H1 (cell line): ENCODE measurements around the gene SDHAF4. TPM values are rescaled to one million over a fixed set of nuclear protein-coding genes. Genes with fewer than 3 reads are reported as not detected.

Experiments
- CTCF ChIA-PET: fragments of 300-600 bp; sonication (Branson Sonifier 250); formaldehyde crosslinking; loops from one replicate; lab custom pipeline; 2021; ENCODE audit not compliant: partially characterized antibody; lab: Charles Lee
- POLR2A ChIA-PET: fragments of 300-600 bp; sonication (Branson Sonifier 250); formaldehyde crosslinking; loops from one replicate; lab custom pipeline; 2021; ENCODE audit warnings: inconsistent platforms; ENCODE audit not compliant: partially characterized antibody; lab: Charles Lee
- DNase-seq, 2 experiments: peaks; one replicate each; pipeline versions ENCODE4 v3.0.0 to v3.0.0-alpha.2; 2010 to 2022; ENCODE audit warnings: low spot score in 2 of 2, low read depth in 1 of 2, mixed read lengths in 1 of 2
- FAIRE-seq: peaks from 2 replicates; lab custom pipeline; 2011; peaks lifted over from hg19 to GRCh38; lab: Jason Lieb, UNC
- H2AFZ ChIP-seq: 2 replicates; pipeline ENCODE4 v1.8.1; 2012; ENCODE audit warnings: low read length, inconsistent platforms
- H2AK5ac ChIP-seq: 2 replicates; pipeline ENCODE4 v1.6.1; 2013; ENCODE audit warnings: low read depth, low read length
- H2BK120ac ChIP-seq: replicated peaks from 2 replicates; pipeline ENCODE3; 2013; ENCODE audit warnings: low read depth, low read length, inconsistent platforms
- H2BK12ac ChIP-seq: 2 replicates; pipeline ENCODE4 v1.6.1; 2013; ENCODE audit warnings: low read depth, low read length
- H2BK15ac ChIP-seq: 2 replicates; pipeline ENCODE4 v1.6.1; 2013; ENCODE audit warnings: low read length
- H2BK20ac ChIP-seq: 2 replicates; pipeline ENCODE4 v1.6.1; 2013; ENCODE audit warnings: low read length
- H2BK5ac ChIP-seq: 2 replicates; pipeline ENCODE4 v1.6.1; 2013; ENCODE audit warnings: low read depth, low read length
- H3K14ac ChIP-seq: 2 replicates; pipeline ENCODE4 v1.6.1; 2013; ENCODE audit warnings: inconsistent platforms; ENCODE audit not compliant: insufficient read length
- H3K18ac ChIP-seq: 2 replicates; pipeline ENCODE4 v1.6.1; 2013; ENCODE audit warnings: low read length; ENCODE audit errors: extremely low read depth
- H3K23ac ChIP-seq: 2 replicates; pipeline ENCODE4 v1.6.1; 2013; ENCODE audit warnings: inconsistent platforms; ENCODE audit not compliant: insufficient read length
- H3K23me2 ChIP-seq: 2 replicates; pipeline ENCODE4 v1.6.1; 2013; ENCODE audit warnings: low read depth, low read length
- H3K27ac ChIP-seq: 2 replicates; pipeline ENCODE4 v1.6.1; 2011; ENCODE audit warnings: low read depth, low read length, inconsistent platforms
- H3K27me3 ChIP-seq, 4 experiments: replicated peaks in 1 of 4; 1 replicate in 1 of 4; 2 replicates in 3 of 4; pipeline versions ENCODE4 v1.6.1 to v1.8.1; 2011 to 2013; ENCODE audit warnings: low read length in 3 of 4, mild to moderate bottlenecking in 3 of 4, inconsistent platforms in 2 of 4, mixed read lengths in 2 of 4, moderate library complexity in 1 of 4; ENCODE audit not compliant: control insufficient read depth in 3 of 4, insufficient read depth in 3 of 4; ENCODE audit errors: extremely low read depth in 1 of 4
- H3K36me3 ChIP-seq, 4 experiments: 2 replicates each; pipeline versions ENCODE4 v1.6.1 to v1.8.1; 2011 to 2013; ENCODE audit warnings: mild to moderate bottlenecking in 4 of 4, low read length in 3 of 4, moderate library complexity in 2 of 4, control low read depth in 1 of 4, inconsistent platforms in 1 of 4; ENCODE audit not compliant: insufficient read depth in 4 of 4, control insufficient read depth in 2 of 4
- H3K4ac ChIP-seq: replicated peaks from 2 replicates; pipeline ENCODE3; 2013; ENCODE audit warnings: low read length, low read depth, mixed read lengths, inconsistent platforms; ENCODE audit not compliant: insufficient read length
- H3K4me1 ChIP-seq, 4 experiments: replicated peaks in 1 of 4; 1 replicate in 1 of 4; 2 replicates in 3 of 4; pipeline versions ENCODE4 v1.6.1 to v1.8.1; 2011 to 2013; ENCODE audit warnings: low read length in 3 of 4, inconsistent platforms in 2 of 4, mixed read lengths in 1 of 4; ENCODE audit not compliant: insufficient read depth in 4 of 4, control insufficient read depth in 3 of 4
- H3K4me2 ChIP-seq, 2 experiments: 2 replicates each; pipeline versions ENCODE4 v1.6.1 to v1.8.1; 2011 to 2013; ENCODE audit warnings: low read depth in 2 of 2, low read length in 2 of 2, control low read depth in 1 of 2, inconsistent platforms in 1 of 2, mild to moderate bottlenecking in 1 of 2; ENCODE audit not compliant: insufficient read depth in 1 of 2
- H3K4me3 ChIP-seq, 4 experiments: fragments of 200-600, 300-600 bp in 1 of 4; sonication (generic), shearing (Covaris generic), sonication (Bioruptor Twin) in 1 of 4; 2 replicates each; pipeline versions ENCODE4 v1.5.1 to v1.8.1; 2011 to 2016; ENCODE audit warnings: low read length in 4 of 4, low read depth in 3 of 4, control low read depth in 2 of 4, inconsistent platforms in 2 of 4, mild to moderate bottlenecking in 2 of 4, mixed read lengths in 1 of 4, moderate library complexity in 1 of 4; ENCODE audit not compliant: insufficient read depth in 2 of 4; ENCODE audit errors: extremely low read depth in 1 of 4
- H3K56ac ChIP-seq: replicated peaks from 2 replicates; pipeline ENCODE3; 2013; ENCODE audit warnings: low read depth, mild to moderate bottlenecking, mixed read lengths, low read length, inconsistent platforms; ENCODE audit not compliant: insufficient read length
- H3K79me1 ChIP-seq: 2 replicates; pipeline ENCODE4 v1.6.1; 2013; ENCODE audit warnings: low read depth, low read length, control low read depth
- H3K79me2 ChIP-seq, 2 experiments: 2 replicates each; pipeline versions ENCODE4 v1.6.1 to v1.8.1; 2012 to 2013; ENCODE audit warnings: low read length in 2 of 2, mild to moderate bottlenecking in 2 of 2, inconsistent platforms in 1 of 2; ENCODE audit not compliant: insufficient read depth in 2 of 2, control insufficient read depth in 1 of 2
- H3K9ac ChIP-seq, 4 experiments: replicated peaks in 1 of 4; 1 replicate in 1 of 4; 2 replicates in 3 of 4; pipeline versions ENCODE4 v1.6.1 to v1.8.1; 2011 to 2013; ENCODE audit warnings: low read depth in 3 of 4, low read length in 3 of 4, control low read depth in 2 of 4, mild to moderate bottlenecking in 2 of 4, moderate library complexity in 2 of 4, inconsistent platforms in 1 of 4; ENCODE audit errors: extremely low read depth in 1 of 4
- H3K9me3 ChIP-seq, 2 experiments: 2 replicates each; pipeline versions ENCODE4 v1.6.1 to v1.8.1; 2012 to 2013; ENCODE audit warnings: mild to moderate bottlenecking in 2 of 2, moderate library complexity in 2 of 2, control low read depth in 1 of 2, inconsistent platforms in 1 of 2, low read depth in 1 of 2, low read length in 1 of 2, mixed read lengths in 1 of 2; ENCODE audit not compliant: insufficient read depth in 2 of 2
- H4K20me1 ChIP-seq, 2 experiments: replicated peaks in 1 of 2; 2 replicates each; pipeline versions ENCODE3 to v1.8.1; 2011 to 2013; ENCODE audit warnings: inconsistent platforms in 2 of 2, low read length in 2 of 2, mild to moderate bottlenecking in 1 of 2; ENCODE audit not compliant: insufficient read depth in 2 of 2, control insufficient read depth in 1 of 2
- H4K5ac ChIP-seq: 2 replicates; pipeline ENCODE4 v1.6.1; 2013; ENCODE audit warnings: low read length, low read depth, mixed read lengths, inconsistent platforms; ENCODE audit not compliant: insufficient read length
- H4K8ac ChIP-seq: 2 replicates; pipeline ENCODE4 v1.8.0; 2013; ENCODE audit warnings: mild to moderate bottlenecking, moderate library complexity, low read length, inconsistent platforms; ENCODE audit not compliant: insufficient read depth; ENCODE audit errors: extremely low read depth
- H4K91ac ChIP-seq: replicated peaks from 2 replicates; pipeline ENCODE3; 2013; ENCODE audit warnings: low read length, mixed read lengths, inconsistent platforms; ENCODE audit not compliant: insufficient read length
- EZH2 ChIP-seq: fragments of 200-600 bp; sonication (generic); IDR thresholded peaks from 2 replicates; pipeline ENCODE4 v1.7.1; 2012; ENCODE audit warnings: low read depth, mild to moderate bottlenecking, moderate library complexity, low read length, inconsistent platforms; ENCODE audit not compliant: severe bottlenecking
- RAD21 ChIP-seq, 2 experiments: IDR thresholded peaks in 1 of 2; conservative IDR thresholded peaks in 1 of 2; 2 replicates each; pipeline ENCODE4 v1.6.1; 2011; ENCODE audit warnings: low read depth in 2 of 2, low read length in 2 of 2, improper control_type of control experiment in 1 of 2, inconsistent platforms in 1 of 2, mild to moderate bottlenecking in 1 of 2, moderate library complexity in 1 of 2
- SP2 ChIP-seq: IDR thresholded peaks from 2 replicates; pipeline ENCODE4 v1.6.1; 2012; ENCODE audit warnings: mild to moderate bottlenecking, low read length, inconsistent platforms
- TAF1 ChIP-seq: IDR thresholded peaks from 2 replicates; pipeline ENCODE4 v1.6.1; 2011; ENCODE audit warnings: mild to moderate bottlenecking, low read depth, low read length
- WGBS, 2 experiments: shearing (Covaris generic) in 1 of 2; methylation state at CpG; one replicate each; pipeline versions ENCODE4 v1.1.6 to v1.1.7; 2013 to 2015; ENCODE audit warnings: low lambda C conversion rate in 2 of 2, mixed read lengths in 2 of 2, inconsistent platforms in 1 of 2, low coverage in 1 of 2, missing lambda C conversion rate in 1 of 2; ENCODE audit not compliant: insufficient replicate concordance in 2 of 2, insufficient coverage in 1 of 2, insufficient read length in 1 of 2; ENCODE audit errors: extremely low coverage in 1 of 2, missing lambda C conversion rate in 1 of 2; 5-methylcytosine and 5-hydroxymethylcytosine counted together
- polyA plus RNA-seq, 7 experiments: library from polyadenylated mRNA; depleted of rRNA in 3 of 7; stranded (reverse) in 5 of 7; unstranded in 2 of 7; fragments of >200 nt in 5 of 7; fragments of 200-250 nt in 2 of 7; gene quantifications; 1 replicate in 5 of 7; 2 replicates in 1 of 7; 4 replicates in 1 of 7; pipeline versions ENCODE4 v1.2.1 to v1.2.3, GENCODE V29; 2011 to 2013; ENCODE audit warnings: missing spikeins in 2 of 7, mixed read lengths in 2 of 7
- total RNA-seq: library from RNA; stranded (reverse); fragmentation: NEBNext Ultra II Directional; extraction: Animal tissue kit (Norgen Biotek cat#: 25700); gene quantifications from 2 replicates; pipeline ENCODE4 v1.2.1, GENCODE V29; 2021
- TF ChIP-seq, protein P1 (sequence below), 3 experiments: IDR thresholded peaks; 1 replicate in 2 of 3; 2 replicates in 1 of 3; pipeline versions ENCODE4 v1.5.1 to v1.6.1; 2011; ENCODE audit warnings: low read length in 3 of 3, mild to moderate bottlenecking in 3 of 3, inconsistent platforms in 2 of 3, low read depth in 1 of 3, moderate library complexity in 1 of 3; ENCODE audit not compliant: insufficient read depth in 1 of 3; ENCODE audit errors: control extremely low read depth in 1 of 3

The SDHAF4 gene
- total and polyA plus RNA-seq, 2 of the 8 experiments (the other 6 are each of a cell fraction or from before 2014, with no cell fraction given) = 9.8 to 14.9 TPM

DNA sequence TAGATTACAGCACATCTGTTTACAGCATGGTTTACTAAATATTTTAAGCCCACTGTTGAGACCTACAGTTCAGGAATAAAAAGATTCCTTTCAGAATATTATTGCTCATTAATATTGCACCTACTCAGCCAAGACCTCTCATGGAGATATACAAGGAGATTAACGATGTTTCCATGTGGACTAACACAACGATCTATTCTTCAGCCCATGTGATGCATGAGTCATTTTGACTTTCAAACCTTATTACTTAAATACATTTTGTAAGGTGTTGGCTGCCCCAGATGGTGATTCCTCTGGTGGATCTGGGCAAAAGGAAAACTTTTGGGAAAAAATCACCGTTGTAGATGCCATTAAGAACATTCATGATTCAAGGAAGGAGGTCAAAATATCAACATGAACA, 48.0 kb upstream of the SDHAF4 start:
- no peak overlapping the region for H3K18ac ChIP-seq
- H3K9ac ChIP-seq = no peak overlapping the region
- no peak overlapping the region for H2BK20ac ChIP-seq
- no peak overlapping the region for H3K56ac ChIP-seq
- no peaks in the 10 kb centered on the region for H3K79me1 ChIP-seq
- H2BK120ac ChIP-seq = no peak overlapping the region
- ChIA-PET CTCF (interaction anchor here (0.9 kb wide), 1 partner anchor 12 kb away, joined by 3 read pairs; no protein-coding TSS in a partner anchor), POLR2A (interaction anchor here (1.3 kb wide), 1 partner anchor 149 kb away, joined by 4 read pairs; the partner anchor contains the start of gene SMAP1)
- TF ChIP-seq, protein P1, sequence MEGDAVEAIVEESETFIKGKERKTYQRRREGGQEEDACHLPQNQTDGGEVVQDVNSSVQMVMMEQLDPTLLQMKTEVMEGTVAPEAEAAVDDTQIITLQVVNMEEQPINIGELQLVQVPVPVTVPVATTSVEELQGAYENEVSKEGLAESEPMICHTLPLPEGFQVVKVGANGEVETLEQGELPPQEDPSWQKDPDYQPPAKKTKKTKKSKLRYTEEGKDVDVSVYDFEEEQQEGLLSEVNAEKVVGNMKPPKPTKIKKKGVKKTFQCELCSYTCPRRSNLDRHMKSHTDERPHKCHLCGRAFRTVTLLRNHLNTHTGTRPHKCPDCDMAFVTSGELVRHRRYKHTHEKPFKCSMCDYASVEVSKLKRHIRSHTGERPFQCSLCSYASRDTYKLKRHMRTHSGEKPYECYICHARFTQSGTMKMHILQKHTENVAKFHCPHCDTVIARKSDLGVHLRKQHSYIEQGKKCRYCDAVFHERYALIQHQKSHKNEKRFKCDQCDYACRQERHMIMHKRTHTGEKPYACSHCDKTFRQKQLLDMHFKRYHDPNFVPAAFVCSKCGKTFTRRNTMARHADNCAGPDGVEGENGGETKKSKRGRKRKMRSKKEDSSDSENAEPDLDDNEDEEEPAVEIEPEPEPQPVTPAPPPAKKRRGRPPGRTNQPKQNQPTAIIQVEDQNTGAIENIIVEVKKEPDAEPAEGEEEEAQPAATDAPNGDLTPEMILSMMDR (IDR thresholded peaks at IDR 0.05; ENCODE audit: control extremely low read depth in 1 of 3, insufficient read depth in 1 of 3, low read depth in 1 of 3, low read length in 3 of 3) = no peak
- TF ChIP-seq SP2 (no peak), EZH2 (no peak), RAD21 (IDR thresholded peaks at IDR 0.05 in 1 of 2, conservative IDR thresholded peaks at IDR 0.05 in 1 of 2; ENCODE audit: low read depth in 2 of 2, low read length in 2 of 2) (no peak), TAF1 (no peak)
- H3K36me3 ChIP-seq = peaks cover 0 to 2% (median 0%) of the 10 kb centered on the region in 4 experiments; a peak in 1 of 8 replicates
- H3K9me3 ChIP-seq = no peaks in the 10 kb centered on the region
- peaks cover 0 to 2% of the 10 kb centered on the region in 2 experiments for H4K20me1 ChIP-seq
- no peaks in the 10 kb centered on the region for H3K23me2 ChIP-seq
- no peak overlapping the region for H3K4me2 ChIP-seq
- H3K4ac ChIP-seq = no peak overlapping the region
- no peak overlapping the region for H3K14ac ChIP-seq
- no peak overlapping the region for H3K23ac ChIP-seq
- H2BK12ac ChIP-seq = no peak overlapping the region
- no peak overlapping the region for H2BK5ac ChIP-seq
- FAIRE-seq (no peak), DNase-seq (no peak)
- H4K8ac ChIP-seq = no peak overlapping the region
- no peak overlapping the region for H4K5ac ChIP-seq
- no peak overlapping the region for H2BK15ac ChIP-seq
- H2AFZ ChIP-seq = no peak overlapping the region
- no peak overlapping the region for H4K91ac ChIP-seq
- no peak overlapping the region for H3K4me3 ChIP-seq
- H3K79me2 ChIP-seq = no peaks in the 10 kb centered on the region
- H3K27me3 ChIP-seq = no peaks in the 10 kb centered on the region
- no peak overlapping the region for H3K27ac ChIP-seq
- H2AK5ac ChIP-seq = no peak overlapping the region
- H3K4me1 ChIP-seq = no peaks in the 10 kb centered on the region
- 85% methylated on average over 3 of the region's 3 CpGs; no CpG with 5 or more reads in 1 of the 2 experiments for WGBS, 2 experiments
